ENCODE data around the gene SIRPG.
"Not testable (repeated sequence)": the region's sequence is repeated elsewhere in the genome, so short reads cannot be mapped to it uniquely, and the experiment has no call there.

SIRPG gene

GRCh38 chr20:1635291-1635979 is 22.1 kb downstream of the SIRPG start:
- DNase-seq (ENCODE audit: low read depth) = no peak

GRCh38 chr20:1633535-1633934 is 24.0 kb downstream of the SIRPG start:
- DNase-seq (ENCODE audit: low read depth) = no peak

- no peak for DNase-seq (ENCODE audit: low read depth)
Measured at GRCh38 chr20:1632178-1632577, 25.4 kb downstream of the SIRPG start.

- DNase-seq (ENCODE audit: low read depth) = no peak
Measured at GRCh38 chr20:1631309-1632151, 26.0 kb downstream of the SIRPG start.

DNA sequence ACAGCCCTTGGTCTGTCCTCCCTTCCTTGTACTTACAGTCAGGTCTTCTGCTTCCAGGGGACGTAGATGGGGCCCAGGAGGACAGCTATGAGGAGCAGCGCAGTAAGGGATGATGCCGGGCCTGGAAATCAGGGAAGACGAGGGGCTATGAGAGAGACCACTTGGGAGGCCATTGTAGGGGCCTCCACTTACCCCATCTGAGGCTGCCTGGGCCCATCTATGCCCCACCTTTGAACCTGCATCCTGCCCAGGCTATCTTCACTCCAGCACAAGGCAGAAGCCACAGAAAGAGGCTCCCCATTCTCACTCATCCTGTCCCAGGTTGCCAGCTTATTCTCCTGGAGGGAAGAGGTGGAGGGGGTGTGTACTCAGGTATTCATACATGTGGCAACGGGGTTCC is 27.4 kb downstream of the SIRPG start:
- DNase-seq (ENCODE audit: low read depth) = no peak

DNA sequence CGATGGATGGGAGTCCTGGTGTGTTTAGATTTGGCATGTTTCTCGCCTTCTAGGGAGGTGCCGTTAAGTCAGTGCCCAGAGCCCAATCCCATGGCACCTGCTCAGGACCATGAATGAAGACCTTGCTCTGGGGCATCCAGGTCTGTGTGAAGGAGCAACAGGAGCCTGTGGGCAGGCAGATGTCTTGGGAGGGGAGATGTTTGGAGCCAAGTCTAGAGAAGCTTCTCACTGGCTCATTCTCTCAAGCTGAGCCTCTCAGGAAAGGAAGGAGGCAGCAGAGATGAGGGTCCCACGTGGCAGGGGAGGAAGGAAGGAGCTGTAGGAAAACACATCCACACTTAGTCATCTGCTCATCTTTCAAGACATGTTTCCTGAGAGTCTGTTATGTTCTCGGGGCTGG is 28.3 kb downstream of the SIRPG start:
- no peak for DNase-seq (ENCODE audit: low read depth)

DNA sequence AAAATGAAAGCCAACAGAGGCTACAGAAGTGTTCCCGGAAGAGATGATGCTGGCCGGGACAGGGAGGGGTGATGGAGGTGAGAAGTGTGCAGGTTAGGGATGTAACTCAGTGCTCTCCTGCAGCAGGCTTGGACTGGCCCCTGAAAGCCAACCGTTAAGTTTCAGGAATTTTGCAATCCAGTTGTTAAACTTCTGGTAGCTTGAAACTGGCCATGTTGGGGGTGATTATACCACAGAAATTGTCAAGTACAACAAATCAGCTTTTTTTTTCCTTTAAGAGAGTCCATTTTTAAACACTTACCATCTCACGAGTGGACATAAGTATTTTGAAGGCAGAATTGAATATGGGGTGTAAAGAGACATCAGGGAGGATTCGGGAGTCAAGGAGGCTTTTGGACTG is 29.0 kb downstream of the SIRPG start:
- DNase-seq (ENCODE audit: low read depth) = no peak

- DNase-seq (ENCODE audit: low read depth) = no peak
Measured at GRCh38 chr20:1627200-1627550, 30.4 kb downstream of the SIRPG start.

DNA sequence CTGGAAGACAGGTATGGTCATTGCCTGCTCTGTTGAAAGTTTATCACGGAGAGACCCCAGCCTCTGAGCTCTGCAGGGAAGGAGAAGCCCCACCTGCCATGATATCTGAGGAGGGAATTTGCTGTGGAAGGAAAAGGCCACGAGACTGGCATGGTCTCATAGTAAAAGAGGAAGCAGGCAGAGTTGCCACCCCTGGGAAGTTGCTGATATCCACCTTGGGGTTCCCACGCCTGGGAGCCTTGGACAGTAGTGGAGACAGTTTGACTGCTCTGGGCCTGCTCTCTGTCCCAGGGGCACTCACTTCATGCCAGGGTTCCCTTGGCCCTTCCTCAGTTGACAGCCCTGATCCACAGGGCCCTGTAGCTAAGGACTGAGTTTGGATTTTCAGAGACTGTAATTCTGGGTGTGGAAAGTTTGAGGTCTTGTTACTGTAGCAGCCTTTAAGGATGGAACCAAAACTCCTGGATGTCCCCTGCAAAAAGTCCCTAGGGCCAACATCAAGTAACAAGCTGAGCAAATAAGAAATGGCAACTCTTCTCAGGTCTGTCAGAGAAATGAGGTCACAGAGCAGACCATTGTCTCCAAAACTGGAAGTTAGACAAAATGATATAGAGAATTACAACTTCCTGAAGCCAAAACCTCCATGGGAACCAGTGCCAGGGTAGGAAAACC is 30.9 kb downstream of the SIRPG start:
- no peak for DNase-seq (ENCODE audit: low read depth)

DNA sequence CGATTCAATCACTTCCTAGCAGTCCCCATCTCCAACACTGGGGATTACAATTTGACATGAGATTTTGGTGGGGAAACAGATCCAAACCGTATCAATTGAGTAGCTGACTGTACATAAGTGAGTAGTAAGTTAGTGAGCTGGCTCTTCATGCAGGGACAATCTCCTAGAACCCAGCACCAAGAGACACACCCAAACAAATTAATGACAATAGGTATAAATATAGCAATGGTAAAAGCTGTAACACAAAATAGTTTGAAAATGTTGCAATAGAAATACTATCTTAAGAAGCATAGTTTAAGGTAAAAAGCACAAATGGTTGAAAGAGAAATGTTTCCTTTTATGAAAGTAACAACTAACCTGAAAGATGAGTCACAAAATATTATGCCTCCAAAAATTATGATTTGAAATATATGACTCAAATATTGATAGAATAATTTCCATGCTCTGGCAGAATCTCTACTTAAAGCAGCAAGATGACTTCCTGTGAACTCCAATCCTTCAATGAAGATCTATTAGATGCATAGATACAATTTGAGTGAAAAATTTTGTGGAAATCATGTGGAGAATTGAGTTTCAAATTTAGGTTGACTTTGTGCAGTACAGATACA is 32.4 kb downstream of the SIRPG start:
- DNase-seq (ENCODE audit: low read depth) = no peak

DNA sequence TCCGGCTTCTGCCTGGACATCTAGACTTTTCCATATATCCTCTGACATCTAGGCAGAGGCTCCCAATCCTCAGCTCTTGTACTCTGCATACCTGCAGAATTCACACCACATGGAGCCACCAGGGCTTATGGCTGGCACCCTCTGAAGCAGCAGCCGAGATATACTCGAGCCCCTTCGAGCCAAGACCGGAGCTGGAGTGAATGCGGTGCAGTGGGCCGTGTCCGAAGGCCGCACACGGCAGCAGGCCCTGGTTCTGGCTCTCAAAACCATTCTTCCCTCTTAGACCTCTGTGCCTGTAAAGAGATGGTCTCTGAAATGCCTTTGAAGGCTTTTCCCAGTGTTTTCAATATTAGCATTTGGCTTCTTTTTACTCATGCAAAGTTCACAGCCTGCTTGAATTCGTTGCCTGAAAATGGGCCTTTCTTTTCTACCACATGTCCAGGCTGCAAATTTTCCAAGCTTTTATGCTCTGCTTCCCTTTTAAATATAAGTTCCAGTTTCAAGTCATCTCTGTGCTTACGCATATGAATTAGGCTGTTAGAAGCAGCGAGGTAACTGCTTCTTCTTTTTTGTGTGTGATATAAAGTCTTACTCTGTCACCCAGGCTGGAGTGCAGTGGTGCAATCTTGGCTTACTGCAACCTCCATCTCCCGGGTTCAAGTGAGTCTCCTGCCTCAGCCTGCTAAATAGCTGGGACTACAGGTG is 33.9 kb downstream of the SIRPG start:
- DNase-seq (ENCODE audit: low read depth) = no peak

GRCh38 chr20:1622450-1622849 is 35.1 kb downstream of the SIRPG start:
- DNase-seq (ENCODE audit: low read depth) = no peak

GRCh38 chr20:1621316-1621715 is 36.3 kb downstream of the SIRPG start:
- DNase-seq (ENCODE audit: low read depth) = no peak

GRCh38 chr20:1619861-1620444 is 37.6 kb downstream of the SIRPG start, which contains the start of gene SIRPB1:
SIRPB1 (minus strand) TSS chr20:1620009; CDS start chr20:1619944, 65 bp downstream.
- DNase-seq (ENCODE audit: low read depth) = peak; percentile 12

- no peak for DNase-seq (ENCODE audit: low read depth)
Measured at GRCh38 chr20:1618954-1619540, 38.5 kb downstream of the SIRPG start.

DNA sequence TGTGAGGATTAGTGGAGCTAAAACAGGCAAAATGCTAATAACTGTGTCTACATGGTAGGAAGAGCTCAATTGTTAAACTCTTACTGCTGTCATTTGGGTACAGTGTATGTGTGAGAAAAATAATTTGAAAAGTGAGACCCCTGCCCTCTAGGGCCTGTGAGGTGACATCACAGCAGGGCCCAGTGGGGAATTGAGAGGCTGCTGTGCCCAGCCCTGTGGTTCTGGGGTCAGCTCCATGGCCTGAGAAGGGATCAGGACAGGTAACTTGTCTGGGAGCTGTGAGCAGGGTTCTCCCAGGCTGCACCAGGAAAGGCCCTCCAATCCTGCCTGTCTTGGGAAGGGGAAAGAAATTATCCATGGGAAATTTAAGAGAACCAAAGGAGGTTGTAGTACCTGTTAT is 39.1 kb downstream of the SIRPG start:
- no peak for DNase-seq (ENCODE audit: low read depth)

DNA sequence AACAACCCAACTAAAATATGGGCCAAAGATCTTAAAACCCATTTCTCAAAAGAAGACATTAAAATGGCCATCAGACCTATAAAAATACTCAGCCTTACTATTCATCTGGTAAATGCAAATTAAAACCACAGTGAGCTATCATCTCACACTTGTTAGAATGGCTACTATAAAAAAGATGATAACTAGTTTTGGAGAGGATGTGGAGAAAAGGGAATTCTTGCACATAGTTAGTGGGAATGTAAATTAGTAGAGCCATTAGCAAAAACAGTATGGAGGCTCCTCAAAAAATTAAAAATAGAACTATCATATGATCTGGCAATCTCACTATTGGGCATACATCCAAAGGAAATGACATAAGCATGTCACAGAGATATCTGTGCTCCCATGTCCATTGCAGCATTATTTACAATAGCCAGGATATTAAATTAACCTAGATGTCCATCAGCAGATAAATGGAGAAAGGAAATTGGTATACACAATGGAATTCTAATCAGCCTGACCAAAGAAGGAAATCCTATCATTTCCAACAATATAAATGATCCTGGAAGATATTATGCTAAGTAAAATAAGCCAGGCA is 40.6 kb downstream of the SIRPG start:
- no peak for DNase-seq (ENCODE audit: low read depth)

DNA sequence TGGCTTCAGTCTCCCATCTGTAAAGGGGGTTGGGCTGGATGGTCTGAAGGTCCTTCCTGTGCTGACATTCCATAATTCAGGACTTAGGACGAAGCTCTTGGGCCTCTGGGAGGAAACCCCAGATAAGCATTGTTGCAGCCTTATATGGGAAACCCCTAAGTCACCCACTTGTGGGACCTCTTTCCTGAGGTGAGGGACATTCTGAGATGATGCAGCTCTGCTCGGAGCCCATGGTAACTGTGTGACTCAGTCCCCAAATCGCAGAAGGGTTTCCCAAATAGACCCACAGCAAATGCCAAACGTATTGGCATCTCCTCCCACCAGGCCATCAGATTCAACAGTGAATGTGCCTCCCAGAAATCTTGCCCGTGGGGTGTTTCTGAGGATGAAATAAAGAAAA is 47.2 kb downstream of the SIRPG start:
- DNase-seq (ENCODE audit: low read depth) = not testable (repeated sequence)

DNA sequence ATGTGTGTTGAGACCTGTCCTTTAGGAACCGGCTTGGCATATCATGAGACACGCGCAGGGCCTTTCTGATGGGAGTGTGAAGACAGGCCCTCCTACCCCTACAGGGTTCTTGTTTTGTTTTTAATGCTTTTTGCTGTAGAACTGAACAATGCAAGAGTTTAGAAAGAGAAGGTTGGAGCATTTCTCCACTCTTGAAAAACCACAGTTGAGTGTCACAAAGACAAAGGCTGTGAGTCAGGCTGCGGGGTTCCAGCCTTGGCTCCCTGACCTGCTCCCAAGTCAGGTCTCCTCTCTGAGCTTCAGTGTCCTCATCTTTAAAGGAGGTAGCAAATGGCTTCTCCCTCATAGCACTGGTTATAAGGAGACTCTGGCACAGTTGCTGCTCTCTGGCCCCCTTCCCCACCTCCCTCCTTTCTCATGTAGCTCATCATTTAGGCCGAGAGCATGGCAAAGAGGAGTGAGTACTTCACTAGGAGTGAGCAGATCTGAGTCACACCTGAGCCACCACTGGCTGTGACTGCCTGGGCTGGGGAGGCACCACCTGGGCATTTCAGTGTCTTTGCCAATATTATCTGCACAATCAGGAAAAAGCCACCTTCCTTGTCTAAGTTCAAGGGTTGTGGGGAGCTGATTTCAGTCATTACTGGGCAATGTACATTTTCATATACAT is 48.8 kb downstream of the SIRPG start:
- not testable (repeated sequence) for DNase-seq (ENCODE audit: low read depth)

DNA sequence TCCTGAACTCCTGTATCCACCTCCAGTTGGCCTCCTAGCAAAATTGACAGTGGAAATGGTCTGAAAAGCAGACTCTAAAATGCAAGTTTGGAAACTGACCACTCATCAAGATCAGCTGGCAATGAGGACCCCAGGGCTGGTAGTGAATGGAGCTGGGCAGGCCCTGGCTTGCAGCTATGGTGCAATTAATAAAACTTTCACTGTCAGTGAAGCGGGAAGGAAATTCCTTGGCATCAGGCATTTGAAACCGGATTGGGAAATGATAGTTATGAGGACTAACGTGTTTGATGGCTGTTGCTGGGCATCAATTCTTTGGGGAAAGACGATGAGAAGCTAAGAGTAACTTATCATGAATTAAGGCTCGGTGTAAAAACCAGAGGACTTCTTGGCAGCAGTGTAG is 56.8 kb downstream of the SIRPG start:
- DNase-seq (ENCODE audit: low read depth) = no peak
